H1 (cell line): ENCODE measurements around the gene HBEGF. TPM values are rescaled to one million over a fixed set of nuclear protein-coding genes. Genes with fewer than 3 reads are reported as not detected.

Experiments
- GTF2F1 ChIP-seq: IDR thresholded peaks from 2 replicates; pipeline ENCODE4 v1.6.1; 2012; ENCODE audit warnings: low read depth, low read length, improper control_type of control experiment, borderline replicate concordance
- SIN3A ChIP-seq, 2 experiments: IDR thresholded peaks in 1 of 2; conservative IDR thresholded peaks in 1 of 2; 2 replicates each; pipeline ENCODE4 v1.6.1; 2011 to 2012; ENCODE audit warnings: low read length in 2 of 2, improper control_type of control experiment in 1 of 2, low read depth in 1 of 2, mild to moderate bottlenecking in 1 of 2
- SIRT6 ChIP-seq: IDR thresholded peaks from one replicate; pipeline ENCODE4 v1.7.1; 2012; ENCODE audit warnings: low read length, inconsistent platforms
- polyA plus RNA-seq, 7 experiments: library from polyadenylated mRNA; depleted of rRNA in 3 of 7; stranded (reverse) in 5 of 7; unstranded in 2 of 7; fragments of >200 nt in 5 of 7; fragments of 200-250 nt in 2 of 7; gene quantifications; 1 replicate in 5 of 7; 2 replicates in 1 of 7; 4 replicates in 1 of 7; pipeline versions ENCODE4 v1.2.1 to v1.2.3, GENCODE V29; 2011 to 2013; ENCODE audit warnings: missing spikeins in 2 of 7, mixed read lengths in 2 of 7
- total RNA-seq: library from RNA; stranded (reverse); fragmentation: NEBNext Ultra II Directional; extraction: Animal tissue kit (Norgen Biotek cat#: 25700); gene quantifications from 2 replicates; pipeline ENCODE4 v1.2.1, GENCODE V29; 2021
- TF ChIP-seq, protein P1 (sequence below): IDR thresholded peaks from 2 replicates; pipeline ENCODE4 v1.6.1; 2012; ENCODE audit warnings: inconsistent platforms

Gene HBEGF
- total and polyA plus RNA-seq, 2 of the 8 experiments (the other 6 are each of a cell fraction or from before 2014, with no cell fraction given) = 2.4 to 2.5 TPM

DNA sequence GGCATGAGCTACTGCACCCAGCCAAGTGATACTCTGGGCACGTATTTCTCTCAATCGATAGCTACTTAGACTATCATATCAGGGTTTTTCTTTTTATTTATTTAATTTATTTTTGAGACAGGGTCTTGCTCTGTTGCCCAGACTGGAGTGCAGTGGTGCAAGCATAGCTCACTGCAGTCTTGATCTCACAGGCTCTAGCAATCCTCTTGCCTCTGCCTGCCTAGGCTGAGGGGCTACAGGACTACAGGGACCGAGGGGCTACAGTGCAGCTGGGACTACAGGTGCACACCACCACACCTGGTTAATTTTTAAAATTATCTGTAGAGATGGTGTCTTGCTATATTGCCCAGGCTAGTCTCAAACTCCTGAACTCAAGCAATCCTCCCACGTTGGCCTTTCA lies 34.9 kb upstream of the HBEGF start (continued):
- TF ChIP-seq SIRT6 = no peak
- no peak for TF ChIP-seq SIN3A (conservative IDR thresholded peaks at IDR 0.05 in 1 of 2, IDR thresholded peaks at IDR 0.05 in 1 of 2; ENCODE audit: low read depth in 1 of 2, low read length in 2 of 2)
- TF ChIP-seq, protein P1, sequence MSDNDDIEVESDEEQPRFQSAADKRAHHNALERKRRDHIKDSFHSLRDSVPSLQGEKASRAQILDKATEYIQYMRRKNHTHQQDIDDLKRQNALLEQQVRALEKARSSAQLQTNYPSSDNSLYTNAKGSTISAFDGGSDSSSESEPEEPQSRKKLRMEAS = no peak
- no peak for TF ChIP-seq GTF2F1
